C4-2B (cell line): Measurements from ENCODE around the gene LCT.

Source experiments
- ZFX ChIP-seq: fragments of 450-650 bp; IDR thresholded peaks from 2 replicates; pipeline ENCODE4 v1.6.1; 2017
- TF ChIP-seq, protein P1 (sequence below): fragments of 450-650 bp; conservative IDR thresholded peaks from 2 replicates; pipeline ENCODE4 v1.5.1; 2017; ENCODE audit warnings: mild to moderate bottlenecking

DNA sequence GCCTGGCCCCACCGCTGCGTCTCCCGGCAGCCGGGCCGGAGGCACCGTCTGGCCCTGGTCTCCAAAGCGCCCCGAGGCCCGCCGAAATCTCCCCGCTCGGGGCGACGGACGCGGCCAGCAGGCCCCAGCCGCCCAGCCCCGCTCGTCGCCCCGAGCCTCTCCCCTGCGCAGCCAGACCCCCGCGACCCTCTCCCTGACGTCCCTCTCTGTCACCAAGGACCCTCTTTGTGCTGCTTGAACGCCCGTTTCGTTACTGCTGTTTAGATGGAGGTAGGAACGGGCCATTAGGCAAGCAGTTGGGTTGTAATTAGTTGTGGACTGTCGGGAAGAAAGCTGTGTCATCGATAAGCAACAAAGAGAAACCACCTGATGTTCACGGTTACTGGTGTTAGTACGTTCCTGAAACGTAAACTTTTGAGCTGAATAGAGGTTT lies 94.6 kb downstream of the LCT start:
- TF ChIP-seq, protein P1, sequence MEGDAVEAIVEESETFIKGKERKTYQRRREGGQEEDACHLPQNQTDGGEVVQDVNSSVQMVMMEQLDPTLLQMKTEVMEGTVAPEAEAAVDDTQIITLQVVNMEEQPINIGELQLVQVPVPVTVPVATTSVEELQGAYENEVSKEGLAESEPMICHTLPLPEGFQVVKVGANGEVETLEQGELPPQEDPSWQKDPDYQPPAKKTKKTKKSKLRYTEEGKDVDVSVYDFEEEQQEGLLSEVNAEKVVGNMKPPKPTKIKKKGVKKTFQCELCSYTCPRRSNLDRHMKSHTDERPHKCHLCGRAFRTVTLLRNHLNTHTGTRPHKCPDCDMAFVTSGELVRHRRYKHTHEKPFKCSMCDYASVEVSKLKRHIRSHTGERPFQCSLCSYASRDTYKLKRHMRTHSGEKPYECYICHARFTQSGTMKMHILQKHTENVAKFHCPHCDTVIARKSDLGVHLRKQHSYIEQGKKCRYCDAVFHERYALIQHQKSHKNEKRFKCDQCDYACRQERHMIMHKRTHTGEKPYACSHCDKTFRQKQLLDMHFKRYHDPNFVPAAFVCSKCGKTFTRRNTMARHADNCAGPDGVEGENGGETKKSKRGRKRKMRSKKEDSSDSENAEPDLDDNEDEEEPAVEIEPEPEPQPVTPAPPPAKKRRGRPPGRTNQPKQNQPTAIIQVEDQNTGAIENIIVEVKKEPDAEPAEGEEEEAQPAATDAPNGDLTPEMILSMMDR = no peak
- peak; percentile 57 for TF ChIP-seq ZFX
